GM18502 (cell line): ENCODE results near the gene DEF6.

Experiments
- ATAC-seq: cut with Tn5 transposase; IDR thresholded peaks from one replicate; pipeline ENCODE4 v1.9.1; 2021; ENCODE audit warnings: mild to moderate bottlenecking; ENCODE audit not compliant: unreplicated experiment, poor library complexity

The DEF6 gene

GRCh38 chr6:35297601-35298481 is at the start of gene DEF6:
DEF6 (plus strand) TSS chr6:35297818; CDS start chr6:35297857, 39 bp downstream.
- peak; percentile 79 for ATAC-seq

- no peak for ATAC-seq
These were observed 49.3 kb upstream of the DEF6 start for GRCh38 chr6:35248300-35248699.

GRCh38 chr6:35248965-35249364 is 48.7 kb upstream of the DEF6 start:
- ATAC-seq: no peak

GRCh38 chr6:35251949-35252348 is 45.7 kb upstream of the DEF6 start:
- no peak for ATAC-seq

- no peak for ATAC-seq
These were observed 44.4 kb upstream of the DEF6 start for GRCh38 chr6:35253249-35253648.

GRCh38 chr6:35258336-35258735 is 39.3 kb upstream of the DEF6 start:
- ATAC-seq: no peak

- ATAC-seq: peak; percentile 23
These were observed 38.8 kb upstream of the DEF6 start for GRCh38 chr6:35258858-35259193.

GRCh38 chr6:35259194-35259947 is 38.2 kb upstream of the DEF6 start, which contains the start of gene ZNF76:
ZNF76 (plus strand) TSS chr6:35259735; CDS start chr6:35281152, 21,417 bp downstream.
- peak; percentile 88 for ATAC-seq

GRCh38 chr6:35259948-35260590 is 37.5 kb upstream of the DEF6 start:
- peak; percentile 41 for ATAC-seq

GRCh38 chr6:35260591-35261570 is 36.7 kb upstream of the DEF6 start:
- ATAC-seq: no peak

- no peak for ATAC-seq
These were observed 35.0 kb upstream of the DEF6 start for GRCh38 chr6:35262596-35262995.

- ATAC-seq: no peak
These were observed 32.9 kb upstream of the DEF6 start for GRCh38 chr6:35264550-35265274.

- no peak for ATAC-seq
These were observed 32.1 kb upstream of the DEF6 start for GRCh38 chr6:35265523-35265922.

- ATAC-seq: no peak
These were observed 30.2 kb upstream of the DEF6 start for GRCh38 chr6:35267446-35267845.

- ATAC-seq: no peak
These were observed 29.7 kb upstream of the DEF6 start for GRCh38 chr6:35267897-35268296.

- ATAC-seq: no peak
These were observed 25.6 kb upstream of the DEF6 start for GRCh38 chr6:35272005-35272404.

- no peak for ATAC-seq
These were observed 23.6 kb upstream of the DEF6 start for GRCh38 chr6:35273822-35274559.

GRCh38 chr6:35275744-35276260 is 21.8 kb upstream of the DEF6 start:
- no peak for ATAC-seq
